Activated T-helper 1 cell treated with anti-CD3 and anti-CD28 coated beads, Interleukin-2, amount 50 U/mL, for 16 hours (primary cell): Measurements from ENCODE around the gene WWTR1.

Source experiments
- DNase-seq, 2 donors: peaks; one replicate each; pipeline ENCODE4 v3.0.0-alpha.2; 2020; ENCODE audit warnings: low read depth in 1 of 2, low spot score in 1 of 2

WWTR1 gene

GRCh38 chr3:149655826-149656574 lies 1.8 kb downstream of the WWTR1 start:
- DNase-seq, result no peak

- DNase-seq, result no peak
These were observed 3.6 kb downstream of the WWTR1 start for GRCh38 chr3:149654188-149654601.

GRCh38 chr3:149653564-149653963 lies 4.3 kb downstream of the WWTR1 start:
- DNase-seq, result no peak

GRCh38 chr3:149653136-149653535 lies 4.7 kb downstream of the WWTR1 start:
- no peak for DNase-seq

GRCh38 chr3:149650828-149651227 lies 7.0 kb downstream of the WWTR1 start:
- DNase-seq, result no peak

GRCh38 chr3:149648525-149648924 lies 9.3 kb downstream of the WWTR1 start:
- DNase-seq, result no peak

- DNase-seq, result no peak
These were observed 10.0 kb downstream of the WWTR1 start for GRCh38 chr3:149647812-149648211.

GRCh38 chr3:149647285-149647684 lies 10.5 kb downstream of the WWTR1 start:
- DNase-seq, result no peak

- no peak for DNase-seq
These were observed 11.6 kb downstream of the WWTR1 start for GRCh38 chr3:149646181-149646766.

GRCh38 chr3:149643963-149644362 lies 13.9 kb downstream of the WWTR1 start:
- no peak for DNase-seq

- no peak for DNase-seq
These were observed 14.4 kb downstream of the WWTR1 start for GRCh38 chr3:149643482-149643798.

GRCh38 chr3:149640976-149641728 lies 16.7 kb downstream of the WWTR1 start:
- DNase-seq, result no peak

GRCh38 chr3:149639093-149639486 lies 18.7 kb downstream of the WWTR1 start:
- DNase-seq, result no peak

GRCh38 chr3:149638228-149639092 lies 19.4 kb downstream of the WWTR1 start:
- no peak for DNase-seq

- DNase-seq, result no peak
These were observed 22.4 kb downstream of the WWTR1 start for GRCh38 chr3:149635396-149635795.

- DNase-seq, result no peak
These were observed 23.3 kb downstream of the WWTR1 start for GRCh38 chr3:149634573-149634972.

GRCh38 chr3:149634072-149634471 lies 23.8 kb downstream of the WWTR1 start:
- DNase-seq, result no peak

- DNase-seq, result no peak
These were observed 25.6 kb downstream of the WWTR1 start for GRCh38 chr3:149632225-149632624.

GRCh38 chr3:149630806-149631205 lies 27.0 kb downstream of the WWTR1 start:
- no peak for DNase-seq

GRCh38 chr3:149628957-149629670 lies 28.7 kb downstream of the WWTR1 start:
- no peak for DNase-seq

GRCh38 chr3:149626671-149627070 lies 31.2 kb downstream of the WWTR1 start:
- DNase-seq, result no peak
